Spinal cord (tissue), 10 donors: ENCODE measurements around the gene STPG3. TPM values are rescaled to one million over a fixed set of nuclear protein-coding genes. Genes with fewer than 3 reads are reported as not detected.

Experiments used
- DNase-seq, 6 donors: peaks; one replicate each; pipeline versions ENCODE4 v3.0.0 to v3.0.0-alpha.2; 2013 to 2015; ENCODE audit warnings: low spot score in 6 of 6, low read depth in 4 of 6
- H3K27ac ChIP-seq: one replicate; pipeline ENCODE4 v1.5.1; 2013; ENCODE audit warnings: low read depth, low read length, control low read depth
- H3K27me3 ChIP-seq: one replicate; pipeline ENCODE4 v1.6.1; 2013; ENCODE audit warnings: low read length; ENCODE audit not compliant: control insufficient read depth, insufficient read depth
- H3K36me3 ChIP-seq: one replicate; pipeline ENCODE4 v1.6.1; 2013; ENCODE audit warnings: low read length; ENCODE audit not compliant: control insufficient read depth, insufficient read depth
- H3K4me1 ChIP-seq: one replicate; pipeline ENCODE4 v1.6.1; 2013; ENCODE audit warnings: low read length; ENCODE audit not compliant: control insufficient read depth, insufficient read depth
- H3K4me3 ChIP-seq: one replicate; pipeline ENCODE4 v1.5.1; 2013; ENCODE audit warnings: low read depth, low read length, control low read depth
- H3K9me3 ChIP-seq: one replicate; pipeline ENCODE4 v1.6.1; 2013; ENCODE audit warnings: low read length; ENCODE audit not compliant: control insufficient read depth, insufficient read depth
- WGBS: methylation state at CpG from one replicate; pipeline ENCODE4 v1.1.5; 2013; ENCODE audit warnings: missing lambda C conversion rate; ENCODE audit not compliant: insufficient coverage; 5-methylcytosine and 5-hydroxymethylcytosine counted together
- polyA plus RNA-seq, 2 donors: library from polyadenylated mRNA; unstranded; fragments of 120-200 nt; gene quantifications; one replicate each; pipeline ENCODE4 v1.2.1, GENCODE V29; 2013; ENCODE audit not compliant: insufficient read length in 2 of 2
- total RNA-seq, 2 donors: library from RNA; depleted of rRNA in 1 of 2; stranded (reverse); fragments of 120-200 nt in 1 of 2; fragments of >200 nt in 1 of 2; gene quantifications; one replicate each; pipeline versions ENCODE4 v1.2.3 to v1.2.4, GENCODE V29; 2013 to 2014
- donor health status: healthy.

The STPG3 gene
- total and polyA plus RNA-seq, 4 donors: 0.32 to 0.68 TPM; not detected in 2

DNA sequence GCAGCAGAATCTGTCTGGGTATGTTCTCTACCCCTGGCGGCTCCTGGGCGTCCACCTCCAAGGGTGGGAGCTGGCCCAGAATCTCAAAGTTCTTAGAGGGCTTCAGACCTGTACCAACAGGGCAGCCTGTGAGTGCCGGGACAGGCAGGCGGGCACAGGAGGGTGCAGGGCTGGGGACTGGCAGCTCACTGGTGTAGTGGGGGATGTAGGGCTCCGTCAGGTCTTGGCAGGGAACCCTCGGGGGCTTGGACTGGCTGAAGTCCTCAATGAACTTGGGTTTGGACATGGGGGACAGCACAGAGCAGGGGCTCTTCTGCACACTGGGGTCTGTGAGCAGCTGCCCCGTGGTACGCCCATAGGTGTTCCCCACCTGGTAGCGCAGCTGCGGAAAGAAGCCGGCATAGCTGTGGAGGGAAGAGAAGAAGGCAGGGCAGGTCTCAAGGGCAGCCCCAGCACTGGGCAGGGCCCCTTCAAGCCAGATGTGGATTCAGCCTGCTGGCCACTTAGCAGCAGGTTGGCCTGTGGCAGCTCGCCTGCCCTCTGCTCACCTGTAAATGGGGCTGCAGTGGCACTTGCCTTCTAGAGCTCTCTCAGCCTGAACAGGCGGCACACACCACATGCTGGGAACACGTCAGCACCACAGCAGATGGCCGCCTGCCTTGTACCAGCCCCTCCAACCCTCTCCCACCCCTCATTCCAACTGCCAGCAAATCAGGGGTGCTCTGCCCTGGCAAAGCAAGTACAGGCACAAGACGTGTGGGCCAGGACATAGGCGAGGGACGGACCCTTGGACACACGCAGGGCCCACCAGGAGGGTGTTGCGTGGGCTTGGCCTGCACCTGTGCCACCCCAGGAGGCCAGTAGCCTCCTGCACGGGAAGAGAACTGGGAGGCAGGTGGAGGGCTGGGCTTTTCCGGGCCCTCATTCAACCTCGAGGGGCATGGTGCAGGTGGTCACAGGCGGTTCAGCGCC, 5.3 kb upstream of the STPG3 start:
- peak in 1 of 6 donors; percentile 67 for DNase-seq
- Histone ChIP-seq H3K4me1 (peaks cover 39% of the 10 kb centered on the region), H3K27ac (no peak overlapping the region), H3K36me3 (peaks cover 36% of the 10 kb centered on the region), H3K4me3 (no peak overlapping the region), H3K27me3 (no peaks in the 10 kb centered on the region), H3K9me3 (no peaks in the 10 kb centered on the region)
- WGBS: 84% methylated on average over 25 of the region's 25 CpGs

GRCh38 chr9:137247135-137247915, 3.8 kb upstream of the STPG3 start:
- Histone ChIP-seq H3K36me3 (peaks cover 29% of the 10 kb centered on the region), H3K4me3 (no peak overlapping the region), H3K4me1 (peaks cover 33% of the 10 kb centered on the region), H3K27ac (no peak overlapping the region), H3K27me3 (no peaks in the 10 kb centered on the region), H3K9me3 (no peaks in the 10 kb centered on the region)
- DNase-seq: no peak
- 65% methylated on average over 18 of the region's 20 CpGs for WGBS

- H3K27ac ChIP-seq: no peak overlapping the region
- peaks cover 28% of the 10 kb centered on the region for H3K4me1 ChIP-seq
Observed at GRCh38 chr9:137247916-137248175, 3.2 kb upstream of the STPG3 start.

GRCh38 chr9:137250329-137251193, 525 bp upstream of the STPG3 start:
- peaks cover 11% of the 10 kb centered on the region for H3K36me3 ChIP-seq
- 67% methylated on average over 14 of the region's 18 CpGs for WGBS
- no peak overlapping the region for H3K27ac ChIP-seq

More at GRCh38 chr9:137247916-137248175, 3.2 kb upstream of the STPG3 start:
- no peaks in the 10 kb centered on the region for H3K27me3 ChIP-seq
- peaks cover 26% of the 10 kb centered on the region for H3K36me3 ChIP-seq
- no peak overlapping the region for H3K4me3 ChIP-seq
- 76% methylated on average over 4 of the region's 6 CpGs for WGBS
- DNase-seq: no peak
- no peaks in the 10 kb centered on the region for H3K9me3 ChIP-seq

GRCh38 chr9:137251490-137252268, 593 bp downstream of the STPG3 start:
- no peaks in the 10 kb centered on the region for H3K9me3 ChIP-seq
- H3K4me1 ChIP-seq: peaks cover 21% of the 10 kb centered on the region
- peaks cover 20% of the 10 kb centered on the region for H3K36me3 ChIP-seq
- no peak for DNase-seq
- 65% methylated on average over 16 of the region's 22 CpGs for WGBS
- no peaks in the 10 kb centered on the region for H3K27me3 ChIP-seq
- no peak overlapping the region for H3K4me3 ChIP-seq
- no peak overlapping the region for H3K27ac ChIP-seq

More at GRCh38 chr9:137250329-137251193, 525 bp upstream of the STPG3 start:
- Histone ChIP-seq H3K4me3 (no peak overlapping the region), H3K4me1 (peaks cover 12% of the 10 kb centered on the region), H3K9me3 (no peaks in the 10 kb centered on the region), H3K27me3 (no peaks in the 10 kb centered on the region)
- no peak for DNase-seq

GRCh38 chr9:137252555-137253506, 1.7 kb downstream of the STPG3 start:
- WGBS: 81% methylated on average over 33 of the region's 35 CpGs
- Histone ChIP-seq H3K9me3 (no peaks in the 10 kb centered on the region), H3K36me3 (peaks cover 28% of the 10 kb centered on the region), H3K4me3 (no peak overlapping the region), H3K27ac (no peak overlapping the region), H3K27me3 (no peaks in the 10 kb centered on the region), H3K4me1 (peaks cover 26% of the 10 kb centered on the region)
- no peak for DNase-seq

DNA sequence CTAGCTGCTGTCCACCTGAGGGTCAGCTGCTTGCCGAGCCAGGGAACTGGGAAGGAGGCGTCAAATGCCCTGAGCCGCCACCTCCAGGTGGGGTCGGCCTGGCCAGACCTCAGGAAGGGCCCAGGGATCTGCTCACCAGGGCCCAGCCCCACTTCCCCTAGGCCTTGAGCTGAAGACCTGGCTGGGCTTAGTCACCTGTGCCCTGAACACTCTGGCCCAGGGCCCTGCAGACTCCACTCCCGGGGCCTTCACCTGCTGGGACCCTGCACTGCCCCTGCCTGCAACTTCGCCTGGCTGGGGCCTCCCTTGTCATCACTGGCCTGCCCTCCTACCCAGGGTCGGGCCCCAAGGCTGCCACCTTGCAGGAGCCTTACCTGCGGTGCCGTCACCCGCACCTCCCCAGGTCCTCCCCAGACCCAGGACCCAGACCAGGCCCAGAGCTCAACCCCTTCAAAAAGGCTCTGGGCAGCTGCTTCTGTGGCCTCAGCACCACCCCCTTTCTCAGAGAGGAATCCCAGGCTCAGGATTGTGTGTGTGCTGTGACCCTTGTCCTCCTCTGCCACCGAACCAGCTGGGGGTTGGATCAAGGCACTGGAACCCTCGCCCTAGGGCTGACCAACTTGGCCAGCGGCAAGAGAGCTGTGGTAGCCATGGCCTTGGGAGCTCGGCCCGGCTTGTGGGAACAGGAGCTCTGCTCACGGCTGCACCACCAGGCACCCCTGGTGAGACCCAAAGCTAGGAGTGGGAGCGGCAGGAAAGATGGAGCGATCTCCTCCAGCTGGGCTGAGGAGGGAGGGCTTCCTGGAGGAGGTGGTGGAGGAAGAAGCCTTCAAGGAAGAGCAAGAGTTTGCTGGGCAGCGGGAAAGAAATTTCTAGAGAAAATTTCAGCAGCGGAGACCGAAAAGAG, 2.9 kb downstream of the STPG3 start:
- Histone ChIP-seq H3K4me1 (peaks cover 26% of the 10 kb centered on the region), H3K27ac (no peak overlapping the region), H3K9me3 (no peaks in the 10 kb centered on the region), H3K36me3 (peaks cover 37% of the 10 kb centered on the region), H3K4me3 (peak overlapping the region; percentile 80), H3K27me3 (no peaks in the 10 kb centered on the region)
- WGBS: 43% methylated on average over 21 of the region's 21 CpGs
- peak in 1 of 6 donors; percentile 12 for DNase-seq
